ENCODE data around the gene ADM2.

The ADM2 gene

DNA sequence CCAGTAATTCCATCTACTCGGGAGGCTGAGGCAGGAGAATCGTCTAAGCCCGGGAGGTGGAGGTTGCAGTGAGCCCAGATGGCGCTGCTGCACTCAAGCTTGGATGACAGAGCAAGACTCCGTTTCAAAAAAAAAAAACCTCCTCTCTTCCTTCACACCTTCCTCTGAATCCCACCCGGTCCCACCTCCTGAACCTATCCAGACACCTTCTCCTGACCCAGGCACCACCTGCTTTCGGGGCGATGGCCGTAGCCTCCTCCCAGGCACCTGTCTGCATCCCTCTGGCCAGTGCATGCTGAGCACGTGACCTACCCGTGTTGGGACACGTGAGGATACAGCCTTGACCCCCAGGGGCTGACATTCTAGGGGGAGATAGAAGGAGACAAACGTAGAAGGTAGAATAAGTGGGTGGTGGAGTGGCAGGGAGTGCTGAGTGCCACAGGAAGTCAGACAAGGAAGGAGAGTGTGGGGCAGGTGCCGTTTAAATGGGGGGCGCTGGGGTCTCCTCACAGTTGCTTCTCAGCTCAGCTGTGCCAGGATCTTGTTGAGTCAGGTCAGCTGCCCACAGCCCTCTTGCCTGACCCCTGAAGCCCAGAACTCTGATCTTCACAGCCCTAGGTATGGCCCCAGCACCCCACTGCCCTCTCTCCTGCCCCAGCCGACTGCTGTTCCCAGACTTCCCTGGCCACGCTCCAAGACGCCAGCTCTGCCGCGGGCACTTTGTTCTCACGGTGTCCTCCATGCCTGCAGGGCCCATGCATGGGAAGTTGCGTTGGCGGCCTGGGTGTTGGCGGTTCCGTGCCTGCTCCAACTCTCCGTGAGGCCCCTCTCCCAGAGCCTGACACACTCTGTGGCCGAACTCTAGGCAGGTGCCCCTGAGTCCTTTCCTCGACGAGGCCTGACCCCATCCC, 4.1 kb downstream of the ADM2 start:
- no peak for DNase-seq (ENCODE audit: low read depth)

DNA sequence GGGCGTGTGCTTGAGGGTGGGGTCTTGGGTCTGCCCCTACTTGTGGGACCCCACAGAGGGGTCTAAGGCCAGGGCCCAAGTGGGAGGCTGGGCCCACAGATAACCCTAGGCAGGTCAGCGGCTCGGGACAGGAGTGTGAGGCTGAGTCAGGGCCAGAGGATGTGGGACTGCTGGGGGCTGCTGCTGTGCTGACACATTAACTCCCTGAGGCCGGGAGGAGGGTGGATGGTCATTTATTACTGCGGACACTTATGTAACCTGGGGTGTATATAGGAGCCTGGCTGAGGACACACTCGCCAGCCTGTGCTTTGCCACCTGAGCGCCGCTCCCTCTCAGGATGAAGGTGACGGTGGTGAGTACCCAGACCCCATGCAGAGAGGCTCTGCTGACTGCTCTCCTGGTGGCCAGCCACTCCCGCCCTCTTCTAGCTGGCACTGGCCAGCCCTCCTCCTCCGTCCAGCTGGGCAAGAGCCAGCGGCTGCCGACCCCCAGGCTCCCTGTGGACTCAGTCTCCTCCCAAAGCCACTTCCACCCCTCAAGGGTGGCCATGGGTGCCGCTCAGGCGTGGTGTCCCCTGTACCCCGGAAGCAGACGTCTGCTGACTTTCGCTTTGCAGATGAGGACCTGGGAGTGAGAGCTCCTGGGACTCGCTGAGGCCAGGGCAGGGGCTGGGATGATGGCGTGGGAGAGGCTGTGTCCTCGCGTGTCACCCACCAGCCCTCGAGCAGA, 5.4 kb downstream of the ADM2 start, which contains the start of gene MIOX:
Gene MIOX, plus strand, starts transcription at position 299 of the 729 bp plus-strand sequence. Its CDS starts 39 bp downstream, at position 338.
- DNase-seq (ENCODE audit: low read depth) = no peak

DNA sequence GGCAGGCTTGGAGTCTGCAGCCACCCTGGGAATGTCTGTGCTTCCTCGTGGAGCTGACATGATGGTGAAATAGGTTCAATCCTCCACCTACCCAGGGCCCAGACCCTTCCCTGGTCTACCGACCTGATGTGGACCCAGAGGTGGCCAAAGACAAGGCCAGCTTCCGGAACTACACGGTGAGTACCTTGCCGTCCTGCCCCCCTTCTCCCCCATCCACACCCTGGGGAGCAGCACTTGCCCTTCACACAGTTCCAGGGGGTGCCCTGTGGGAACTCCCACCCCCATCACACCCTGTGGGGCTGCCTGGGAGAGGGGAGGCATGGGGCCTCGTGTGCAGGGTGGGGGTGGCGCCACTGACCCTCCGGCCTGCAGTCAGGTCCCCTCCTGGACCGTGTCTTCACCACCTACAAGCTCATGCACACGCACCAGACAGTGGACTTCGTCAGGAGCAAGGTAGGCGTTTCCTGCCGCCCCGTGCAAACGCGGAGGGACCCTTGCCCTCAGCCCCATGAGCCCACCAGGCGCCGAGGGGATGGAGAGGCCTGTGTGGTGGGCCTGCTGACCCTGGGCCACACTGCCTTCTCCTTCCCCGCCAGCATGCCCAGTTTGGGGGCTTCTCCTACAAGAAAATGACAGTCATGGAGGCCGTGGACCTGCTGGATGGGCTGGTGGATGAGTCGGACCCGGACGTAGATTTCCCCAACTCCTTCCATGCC, 6.1 kb downstream of the ADM2 start:
- no peak for DNase-seq (ENCODE audit: low read depth)

GRCh38 chr22:50488006-50488677, 6.8 kb downstream of the ADM2 start:
- DNase-seq (ENCODE audit: low read depth) = no peak

DNA sequence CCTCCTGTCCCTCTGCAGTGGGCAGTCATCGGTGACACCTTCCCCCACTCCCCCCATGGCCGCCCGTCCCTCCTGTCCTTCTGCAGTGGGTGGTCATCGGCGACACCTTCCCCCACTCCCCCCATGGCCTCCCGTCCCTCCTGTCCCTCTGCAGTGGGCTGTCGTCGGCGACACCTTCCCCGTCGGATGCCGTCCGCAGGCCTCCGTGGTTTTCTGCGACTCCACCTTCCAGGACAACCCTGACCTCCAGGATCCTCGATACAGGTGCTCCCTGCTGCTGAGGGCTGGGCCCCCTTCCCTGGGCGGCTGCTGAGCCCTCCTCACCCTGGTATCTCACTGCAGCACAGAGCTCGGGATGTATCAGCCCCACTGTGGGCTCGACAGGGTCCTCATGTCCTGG, 7.5 kb downstream of the ADM2 start:
- DNase-seq (ENCODE audit: low read depth) = no peak

DNA sequence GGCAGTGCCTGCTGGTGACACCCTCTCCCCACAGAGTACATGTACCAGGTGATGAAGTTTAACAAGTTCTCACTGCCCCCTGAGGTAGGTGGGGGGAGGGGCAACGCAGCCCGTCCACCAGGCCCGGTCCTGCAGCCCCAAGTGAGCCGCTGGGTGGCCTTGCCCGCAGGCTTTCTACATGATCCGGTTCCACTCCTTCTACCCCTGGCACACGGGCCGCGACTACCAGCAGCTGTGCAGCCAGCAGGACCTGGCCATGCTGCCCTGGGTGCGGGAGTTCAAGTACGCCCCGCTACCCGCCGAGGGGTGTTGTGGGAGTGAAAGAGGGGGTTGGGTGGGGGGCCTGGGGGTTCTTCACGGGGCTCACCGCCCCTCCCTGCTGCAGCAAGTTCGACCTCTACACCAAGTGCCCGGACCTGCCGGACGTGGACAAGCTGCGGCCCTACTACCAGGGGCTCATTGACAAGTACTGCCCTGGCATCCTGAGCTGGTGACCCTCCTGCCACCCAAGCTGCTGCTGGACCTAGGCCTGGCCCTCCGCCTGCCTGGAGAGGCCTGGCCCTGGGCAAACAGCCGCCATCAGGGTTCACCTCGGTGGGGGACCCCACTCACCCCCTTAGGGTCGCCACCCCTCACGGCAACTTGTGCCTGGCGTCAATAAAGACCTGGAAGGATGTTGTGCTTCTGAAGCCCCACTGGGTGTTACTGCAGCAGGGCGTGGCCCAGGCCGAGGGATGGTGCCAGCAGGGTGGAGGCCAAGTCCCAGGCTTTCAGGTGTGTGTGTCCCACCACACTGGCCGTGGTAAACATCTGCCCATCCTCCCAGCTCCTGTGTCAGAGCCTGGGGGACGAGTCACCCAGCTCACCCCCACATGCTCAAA, 8.3 kb downstream of the ADM2 start:
- DNase-seq (ENCODE audit: low read depth) = no peak

- no peak for DNase-seq (ENCODE audit: low read depth)
These were observed 9.4 kb downstream of the ADM2 start for GRCh38 chr22:50490531-50491308.

- no peak for DNase-seq (ENCODE audit: low read depth)
These were observed 15.8 kb downstream of the ADM2 start for GRCh38 chr22:50497093-50497492.

GRCh38 chr22:50498322-50498890, 17.1 kb downstream of the ADM2 start:
- peak; percentile 52 for DNase-seq (ENCODE audit: low read depth)

DNA sequence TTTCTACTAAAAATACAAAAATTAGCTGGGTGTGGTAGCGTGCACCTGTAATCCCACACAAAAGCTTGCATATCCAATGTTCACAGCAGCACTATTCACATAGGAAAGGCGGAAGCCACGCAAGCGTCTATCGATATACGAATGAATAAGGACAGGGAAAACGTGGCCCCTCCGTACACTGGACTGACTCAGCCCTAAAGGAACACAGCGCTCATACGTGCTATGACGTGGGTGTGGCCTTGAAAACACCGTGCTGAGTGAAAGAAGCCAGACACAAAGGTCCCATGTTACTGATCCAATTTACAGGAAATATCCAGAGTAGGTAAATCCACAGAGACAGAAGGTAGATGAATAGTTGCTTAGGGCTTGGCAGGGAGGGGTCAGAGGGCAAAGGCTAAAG, 19.1 kb downstream of the ADM2 start:
- DNase-seq (ENCODE audit: low read depth) = no peak

DNA sequence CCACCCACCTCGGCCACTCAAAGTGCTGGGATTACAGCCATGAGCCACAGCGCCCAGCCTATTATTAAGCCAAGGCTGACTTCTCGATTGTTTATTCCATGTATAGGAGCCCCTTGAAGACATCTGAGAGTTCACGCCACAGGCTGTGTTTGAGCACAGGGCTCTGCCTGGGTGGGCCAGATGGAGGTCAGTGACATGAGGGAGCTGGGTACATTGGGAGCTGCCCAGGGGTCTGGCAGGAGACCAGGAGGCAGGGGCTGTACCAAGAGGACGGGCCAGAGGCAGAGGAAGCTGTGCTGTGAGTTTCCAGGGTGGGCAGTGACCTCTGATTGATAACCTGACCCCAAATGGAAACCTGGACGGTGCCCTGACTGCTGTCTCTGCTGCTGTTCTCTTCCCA, 20.8 kb downstream of the ADM2 start:
- DNase-seq (ENCODE audit: low read depth) = no peak

GRCh38 chr22:50502628-50503474, 21.5 kb downstream of the ADM2 start:
- DNase-seq (ENCODE audit: low read depth) = no peak

GRCh38 chr22:50503475-50504145, 22.3 kb downstream of the ADM2 start:
- DNase-seq (ENCODE audit: low read depth) = no peak

DNA sequence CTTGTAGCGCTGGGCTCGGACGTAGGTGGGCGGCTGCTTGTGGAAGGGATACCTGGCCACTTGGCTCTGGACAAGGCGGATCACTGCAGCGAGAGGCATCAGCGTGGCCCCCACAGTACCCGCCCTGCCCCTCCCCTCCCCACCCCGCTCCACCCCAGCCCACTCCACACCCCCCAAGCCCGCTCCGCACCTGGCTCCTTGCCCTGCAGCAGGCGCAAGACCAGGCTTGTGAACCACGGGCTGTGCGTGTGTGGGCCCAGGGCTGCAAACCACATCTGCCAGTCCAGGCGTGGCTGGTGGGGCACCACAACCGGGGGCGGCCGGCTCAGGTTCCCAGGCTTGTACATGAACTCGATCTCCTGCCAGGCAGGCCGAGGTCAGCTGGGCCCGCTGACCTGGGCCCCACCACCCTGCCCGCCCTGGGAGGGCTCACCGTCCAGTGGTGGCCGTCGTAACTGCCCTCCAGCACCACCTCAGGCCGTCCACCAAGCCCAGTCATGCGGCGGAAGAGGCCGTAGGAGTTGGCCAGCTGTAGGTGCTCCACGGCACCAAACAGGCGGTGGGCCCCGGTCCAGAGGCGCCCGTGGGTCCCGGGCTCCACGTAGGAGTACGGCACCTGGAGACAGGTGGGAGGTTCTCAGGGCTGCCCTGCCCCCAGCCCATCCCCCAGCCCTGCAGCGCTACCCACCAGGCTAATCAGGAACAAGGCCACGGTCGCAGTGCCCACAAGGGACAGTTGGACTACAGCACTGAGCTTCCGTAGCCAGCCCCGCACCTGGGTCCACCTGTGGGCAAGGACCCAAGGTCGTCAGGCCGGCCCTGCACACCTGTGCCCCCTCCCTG, 23.2 kb downstream of the ADM2 start:
- no peak for DNase-seq (ENCODE audit: low read depth)

GRCh38 chr22:50505276-50505775, 24.0 kb downstream of the ADM2 start:
- no peak for DNase-seq (ENCODE audit: low read depth)

DNA sequence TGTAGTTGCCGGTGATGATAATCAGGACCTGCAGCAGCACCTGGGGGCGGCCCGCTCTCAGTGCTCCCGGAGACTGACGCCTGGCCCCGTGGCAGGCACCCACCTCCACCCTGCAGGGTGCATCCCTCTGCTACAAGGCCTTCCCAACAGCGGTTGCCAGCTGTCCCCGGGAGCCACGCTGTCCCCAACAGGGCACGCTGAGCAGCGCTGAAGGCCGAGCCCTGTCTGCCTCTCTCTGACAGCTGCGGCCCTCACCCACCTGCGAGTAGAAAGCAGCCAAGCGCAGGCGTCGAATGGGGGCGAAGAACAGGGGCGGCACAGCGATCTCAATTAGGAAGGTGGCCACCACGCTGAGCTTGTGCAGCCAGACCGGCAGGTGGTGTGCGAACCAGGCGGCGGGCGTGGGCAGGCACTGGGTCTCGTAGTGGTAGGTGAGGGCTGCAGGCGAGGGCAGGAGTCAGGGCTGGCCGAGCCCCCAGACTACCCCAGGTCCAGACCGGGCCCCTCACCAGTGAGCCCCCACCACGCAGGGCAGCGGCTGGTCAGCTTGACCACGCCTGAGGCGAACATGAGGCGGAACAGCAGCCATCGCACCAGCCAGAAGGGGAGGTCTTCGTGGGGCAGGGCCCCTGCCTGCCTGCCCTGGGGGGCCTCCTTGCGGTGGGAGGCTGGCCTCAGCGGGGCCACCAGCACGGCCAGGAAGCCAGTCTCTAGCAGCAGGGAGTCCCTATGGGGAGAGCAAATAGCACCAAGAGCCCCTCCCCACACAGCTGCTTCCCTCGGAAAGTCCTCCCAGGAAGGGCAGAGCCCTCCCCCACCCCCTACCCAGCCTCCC, 24.6 kb downstream of the ADM2 start:
- DNase-seq (ENCODE audit: low read depth) = no peak
